K562 (cell line): Measurements from ENCODE around the gene CMTM5.

Source experiments
- HMGXB4 ChIP-seq: sonication (generic); formaldehyde crosslinking; IDR thresholded peaks from 2 replicates; pipeline ENCODE4 v1.8.1; 2023; ENCODE audit warnings: mild to moderate bottlenecking, missing genetic modification reagents
- PURB ChIP-seq: sonication (generic); formaldehyde crosslinking; IDR thresholded peaks from 2 replicates; pipeline ENCODE4 v1.9.0; 2021; ENCODE audit warnings: low read depth, mild to moderate bottlenecking, missing genetic modification reagents
- RAD21 ChIP-seq, 2 experiments: fragments of 250-450 bp in 1 of 2; fragments of 450-650 bp in 1 of 2; sonication (Bioruptor Pico) in 1 of 2; formaldehyde crosslinking in 1 of 2; IDR thresholded peaks in 1 of 2; conservative IDR thresholded peaks in 1 of 2; 2 replicates each; pipeline versions ENCODE4 v1.4.0 to v1.8.0; 2020 to 2022; ENCODE audit warnings: mild to moderate bottlenecking in 2 of 2, moderate library complexity in 1 of 2
- ZNF384 ChIP-seq: IDR thresholded peaks from 2 replicates; pipeline ENCODE4 v1.6.1; 2012; ENCODE audit warnings: low read depth, low read length, improper control_type of control experiment

- TF ChIP-seq PURB (CRISPR knock-in tag) (no peak), HMGXB4 (CRISPR knock-in tag) (no peak), RAD21 (CRISPR knock-in tag; conservative IDR thresholded peaks at IDR 0.05 in 1 of 2, IDR thresholded peaks at IDR 0.05 in 1 of 2) (no peak), ZNF384 (no peak)
Observed at GRCh38 chr14:23413681-23414080, 36.8 kb downstream of the CMTM5 start.
